ENCODE results near the gene INTS11.

- TF ChIP-seq, protein P1, sequence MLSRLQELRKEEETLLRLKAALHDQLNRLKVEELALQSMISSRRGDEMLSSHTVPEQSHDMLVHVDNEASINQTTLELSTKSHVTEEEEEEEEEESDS (CRISPR knock-in tag; IDR thresholded peaks at IDR 0.05; ENCODE audit: borderline replicate concordance) = no peak
- TF ChIP-seq, protein P2, sequence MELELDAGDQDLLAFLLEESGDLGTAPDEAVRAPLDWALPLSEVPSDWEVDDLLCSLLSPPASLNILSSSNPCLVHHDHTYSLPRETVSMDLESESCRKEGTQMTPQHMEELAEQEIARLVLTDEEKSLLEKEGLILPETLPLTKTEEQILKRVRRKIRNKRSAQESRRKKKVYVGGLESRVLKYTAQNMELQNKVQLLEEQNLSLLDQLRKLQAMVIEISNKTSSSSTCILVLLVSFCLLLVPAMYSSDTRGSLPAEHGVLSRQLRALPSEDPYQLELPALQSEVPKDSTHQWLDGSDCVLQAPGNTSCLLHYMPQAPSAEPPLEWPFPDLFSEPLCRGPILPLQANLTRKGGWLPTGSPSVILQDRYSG (CRISPR knock-in tag; IDR thresholded peaks at IDR 0.05) = no peak
Observed at GRCh38 chr1:1307261-1307922, 17.1 kb downstream of the INTS11 start.
